HL-60 (cell line): ENCODE results near the gene TCTA.

Experiments
- DNase-seq, 2 experiments: peaks; one replicate each; pipeline ENCODE4 v3.0.0-alpha.2; 2010 to 2020; ENCODE audit warnings: low read depth in 1 of 2, low spot score in 1 of 2
- H3K27ac ChIP-seq: fragments of 250-450 bp; sonication (Bioruptor Pico); replicated peaks from 2 replicates; pipeline ENCODE4 v1.5.1; 2020; ENCODE audit warnings: mild to moderate bottlenecking, moderate library complexity
- H3K27me3 ChIP-seq: fragments of 250-450 bp; sonication (Bioruptor Pico); 2 replicates; pipeline ENCODE4 v1.5.1; 2021; ENCODE audit warnings: mild to moderate bottlenecking, moderate library complexity; ENCODE audit not compliant: insufficient read depth, poor library complexity, severe bottlenecking
- H3K4me3 ChIP-seq: replicated peaks from 2 replicates; pipeline ENCODE4 v1.5.1; 2011; ENCODE audit warnings: mild to moderate bottlenecking, control low read depth, low read length; ENCODE audit not compliant: insufficient read depth
- CTCF ChIP-seq: IDR thresholded peaks from one replicate; pipeline ENCODE4 v1.5.1; 2011; ENCODE audit warnings: low read length, control low read depth, inconsistent platforms; ENCODE audit not compliant: insufficient read depth
- GABPA ChIP-seq: IDR thresholded peaks from 2 replicates; pipeline ENCODE4 v1.6.1; 2012; ENCODE audit warnings: low read depth
- POLR2AphosphoS5 ChIP-seq: IDR thresholded peaks from 2 replicates; pipeline ENCODE4 v1.6.1; 2012; ENCODE audit warnings: low read depth
- SPI1 ChIP-seq: IDR thresholded peaks from 2 replicates; pipeline ENCODE4 v1.6.1; 2012; ENCODE audit warnings: low read depth, mild to moderate bottlenecking, borderline replicate concordance
- TF ChIP-seq, protein P1 (sequence below): IDR thresholded peaks from 2 replicates; pipeline ENCODE4 v1.6.1; 2012; ENCODE audit warnings: low read depth; ENCODE audit not compliant: insufficient replicate concordance

Gene TCTA

GRCh38 chr3:49428752-49429080, 16.5 kb downstream of the TCTA start:
- peak overlapping the region; percentile 97 for H3K27ac ChIP-seq
- TF ChIP-seq SPI1 (no peak), GABPA (no peak), POLR2AphosphoS5 (no peak), CTCF (no peak)
- TF ChIP-seq, protein P1, sequence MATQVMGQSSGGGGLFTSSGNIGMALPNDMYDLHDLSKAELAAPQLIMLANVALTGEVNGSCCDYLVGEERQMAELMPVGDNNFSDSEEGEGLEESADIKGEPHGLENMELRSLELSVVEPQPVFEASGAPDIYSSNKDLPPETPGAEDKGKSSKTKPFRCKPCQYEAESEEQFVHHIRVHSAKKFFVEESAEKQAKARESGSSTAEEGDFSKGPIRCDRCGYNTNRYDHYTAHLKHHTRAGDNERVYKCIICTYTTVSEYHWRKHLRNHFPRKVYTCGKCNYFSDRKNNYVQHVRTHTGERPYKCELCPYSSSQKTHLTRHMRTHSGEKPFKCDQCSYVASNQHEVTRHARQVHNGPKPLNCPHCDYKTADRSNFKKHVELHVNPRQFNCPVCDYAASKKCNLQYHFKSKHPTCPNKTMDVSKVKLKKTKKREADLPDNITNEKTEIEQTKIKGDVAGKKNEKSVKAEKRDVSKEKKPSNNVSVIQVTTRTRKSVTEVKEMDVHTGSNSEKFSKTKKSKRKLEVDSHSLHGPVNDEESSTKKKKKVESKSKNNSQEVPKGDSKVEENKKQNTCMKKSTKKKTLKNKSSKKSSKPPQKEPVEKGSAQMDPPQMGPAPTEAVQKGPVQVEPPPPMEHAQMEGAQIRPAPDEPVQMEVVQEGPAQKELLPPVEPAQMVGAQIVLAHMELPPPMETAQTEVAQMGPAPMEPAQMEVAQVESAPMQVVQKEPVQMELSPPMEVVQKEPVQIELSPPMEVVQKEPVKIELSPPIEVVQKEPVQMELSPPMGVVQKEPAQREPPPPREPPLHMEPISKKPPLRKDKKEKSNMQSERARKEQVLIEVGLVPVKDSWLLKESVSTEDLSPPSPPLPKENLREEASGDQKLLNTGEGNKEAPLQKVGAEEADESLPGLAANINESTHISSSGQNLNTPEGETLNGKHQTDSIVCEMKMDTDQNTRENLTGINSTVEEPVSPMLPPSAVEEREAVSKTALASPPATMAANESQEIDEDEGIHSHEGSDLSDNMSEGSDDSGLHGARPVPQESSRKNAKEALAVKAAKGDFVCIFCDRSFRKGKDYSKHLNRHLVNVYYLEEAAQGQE = no peak
- DNase-seq = no peak

GRCh38 chr3:49434731-49435130, 22.5 kb downstream of the TCTA start:
- no peak overlapping the region for H3K27ac ChIP-seq
- DNase-seq = no peak
- no peak overlapping the region for H3K4me3 ChIP-seq
- no peak for TF ChIP-seq GABPA
- TF ChIP-seq CTCF = no peak
- TF ChIP-seq POLR2AphosphoS5 = no peak
- TF ChIP-seq, protein P1 = no peak
- TF ChIP-seq SPI1 = no peak
- H3K27me3 ChIP-seq = no peaks in the 10 kb centered on the region

More at GRCh38 chr3:49428752-49429080, 16.5 kb downstream of the TCTA start:
- no peaks in the 10 kb centered on the region for H3K27me3 ChIP-seq
- H3K4me3 ChIP-seq = peak overlapping the region; percentile 58

DNA sequence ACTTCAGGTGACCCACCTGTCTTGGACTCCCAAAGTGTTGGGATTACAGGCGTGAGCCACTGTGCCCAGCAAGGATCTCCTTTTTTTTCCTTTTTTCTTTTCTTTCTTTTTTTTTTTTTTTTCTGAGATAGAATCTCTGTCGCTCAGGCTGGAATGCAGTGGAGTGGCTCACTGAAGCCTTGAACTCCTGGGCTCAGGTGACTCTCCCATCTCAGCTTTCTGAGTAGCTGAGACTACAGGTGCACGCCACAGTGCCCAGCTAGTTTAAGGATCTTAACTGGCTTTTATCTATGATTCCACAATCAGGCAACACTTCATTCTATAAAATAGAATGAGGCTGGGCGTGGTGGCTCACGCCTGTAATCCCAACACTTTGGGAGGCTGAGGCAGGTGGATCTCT, 33.2 kb downstream of the TCTA start:
- no peak for DNase-seq
- TF ChIP-seq GABPA = no peak
- TF ChIP-seq, protein P1 = no peak
- TF ChIP-seq POLR2AphosphoS5 = no peak
- TF ChIP-seq CTCF = no peak
- no peak for TF ChIP-seq SPI1
- Histone ChIP-seq H3K27me3 (no peaks in the 10 kb centered on the region), H3K27ac (peak overlapping the region; percentile 57), H3K4me3 (no peak overlapping the region)
